Stimulated activated CD4-positive, alpha-beta T cell treated with anti-CD3 and anti-CD28 coated beads, Interleukin-4, amount 100 ng/mL, for 4 hours (primary cell): ENCODE data around the gene CMIP.
"Not testable (repeated sequence)": the region's sequence is repeated elsewhere in the genome, so short reads cannot be mapped to it uniquely, and the experiment has no call there.

Experiments used
- DNase-seq, 2 experiments: peaks; one replicate each; pipeline ENCODE4 v3.0.0-alpha.2; 2020

Gene CMIP

GRCh38 chr16:81572386-81573144 is 128.0 kb downstream of the CMIP start:
- DNase-seq = no peak

- no peak for DNase-seq
These were observed 129.0 kb downstream of the CMIP start for GRCh38 chr16:81573533-81574020.

GRCh38 chr16:81574168-81574567 is 129.6 kb downstream of the CMIP start:
- no peak for DNase-seq

DNA sequence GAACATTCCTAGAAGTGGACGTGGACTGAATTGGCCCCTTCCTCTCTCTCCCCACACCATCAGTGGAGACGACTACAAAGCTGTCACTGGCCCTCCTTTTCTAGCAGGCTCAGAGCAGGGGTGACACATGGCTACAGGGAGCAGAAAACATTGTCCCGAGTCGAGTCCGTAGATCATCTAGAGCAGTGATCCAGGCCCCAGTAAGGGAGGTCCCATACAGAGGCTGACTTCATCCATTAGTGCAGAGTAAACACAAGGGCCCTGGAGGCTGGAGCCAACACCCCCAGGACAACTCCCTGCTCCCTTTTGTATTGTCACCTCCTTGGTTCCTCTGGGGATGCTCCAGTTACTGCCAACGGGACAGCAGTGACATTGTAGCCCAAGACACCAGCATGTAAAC is 130.7 kb downstream of the CMIP start:
- no peak for DNase-seq

GRCh38 chr16:81575834-81576233 is 131.2 kb downstream of the CMIP start:
- DNase-seq = no peak

GRCh38 chr16:81576696-81577095 is 132.1 kb downstream of the CMIP start:
- DNase-seq = no peak

- DNase-seq = not testable (repeated sequence)
These were observed 132.7 kb downstream of the CMIP start for GRCh38 chr16:81577272-81577671.

GRCh38 chr16:81578076-81578475 is 133.5 kb downstream of the CMIP start:
- no peak for DNase-seq

DNA sequence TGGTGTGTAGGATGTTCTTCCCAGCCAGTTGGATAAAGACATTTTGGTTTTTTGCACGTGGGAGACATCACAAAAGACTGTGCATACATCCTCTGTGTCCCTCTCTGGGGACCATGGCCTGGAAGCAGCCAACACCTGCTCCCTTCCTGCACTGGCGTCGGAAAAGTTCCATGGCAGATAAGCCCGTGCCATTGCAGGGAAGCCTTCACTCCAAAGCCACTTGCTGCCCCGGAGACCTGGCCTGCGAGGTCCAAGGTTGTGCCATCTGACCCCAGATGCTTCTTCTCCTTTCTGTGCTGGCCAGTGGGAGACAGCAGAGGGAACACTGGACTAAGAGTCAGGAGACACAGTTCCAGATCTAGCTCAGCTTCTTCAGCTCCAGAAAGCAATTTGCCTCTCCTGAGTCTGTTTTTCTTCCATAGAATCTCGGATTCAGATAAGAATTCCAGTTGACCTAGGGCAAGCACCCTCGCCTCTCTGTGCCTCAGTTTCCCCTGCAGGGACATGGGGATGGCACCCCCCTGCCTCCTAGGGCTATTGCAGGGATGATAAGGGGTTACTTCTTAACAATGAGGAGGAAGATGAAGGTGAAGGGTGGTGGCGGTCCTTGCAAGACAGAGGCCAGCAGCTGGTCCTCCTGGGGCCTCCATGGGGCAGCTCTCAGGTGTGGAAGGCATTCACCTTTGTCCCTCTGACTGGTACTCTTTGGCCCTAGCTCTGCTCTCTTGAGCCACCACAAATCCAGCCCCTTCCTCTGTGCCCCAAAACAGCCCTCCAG is 134.2 kb downstream of the CMIP start:
- no peak for DNase-seq

GRCh38 chr16:81581107-81581506 is 136.5 kb downstream of the CMIP start:
- DNase-seq = no peak

GRCh38 chr16:81582655-81583441 is 138.2 kb downstream of the CMIP start:
- no peak for DNase-seq

GRCh38 chr16:81583893-81584631 is 139.5 kb downstream of the CMIP start:
- no peak for DNase-seq

DNA sequence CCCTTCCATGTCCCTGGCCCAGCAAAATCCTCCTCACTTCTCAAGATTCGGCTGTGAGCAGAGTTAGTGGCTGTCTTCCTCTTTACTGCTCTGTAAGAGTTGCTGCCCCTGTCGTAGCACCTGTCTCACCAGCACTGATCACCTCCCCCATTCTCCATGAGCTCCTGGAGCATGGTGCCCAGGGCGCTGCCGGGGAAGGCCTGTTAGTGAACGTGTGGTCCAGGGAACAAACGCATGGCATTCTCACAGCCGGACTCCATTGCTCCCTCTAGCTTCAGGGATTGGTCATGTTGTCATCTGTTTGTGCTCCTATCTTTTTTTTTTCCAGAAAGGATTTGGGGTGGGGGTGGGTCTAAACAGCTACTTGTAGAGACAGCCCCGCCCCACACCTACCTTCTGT is 141.2 kb downstream of the CMIP start:
- DNase-seq = no peak

DNA sequence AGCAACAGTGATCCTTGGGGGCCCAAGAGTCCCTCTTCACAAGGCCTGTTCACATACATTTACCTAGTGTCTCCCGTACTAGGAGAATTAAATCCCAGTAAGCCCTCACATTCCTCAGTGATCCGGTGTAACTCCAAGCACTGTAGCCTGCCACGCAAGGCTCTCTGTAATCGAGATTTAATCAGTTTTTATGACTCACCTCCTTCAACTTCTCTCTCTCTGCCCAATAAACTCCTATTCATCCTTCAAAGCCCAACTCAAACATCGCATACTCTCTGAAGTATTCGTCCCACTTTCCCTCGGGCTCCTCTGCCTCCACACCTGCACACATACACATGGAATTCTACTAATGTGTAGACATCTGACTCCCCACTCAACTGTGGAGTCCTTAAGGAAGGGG is 141.8 kb downstream of the CMIP start:
- no peak for DNase-seq

DNA sequence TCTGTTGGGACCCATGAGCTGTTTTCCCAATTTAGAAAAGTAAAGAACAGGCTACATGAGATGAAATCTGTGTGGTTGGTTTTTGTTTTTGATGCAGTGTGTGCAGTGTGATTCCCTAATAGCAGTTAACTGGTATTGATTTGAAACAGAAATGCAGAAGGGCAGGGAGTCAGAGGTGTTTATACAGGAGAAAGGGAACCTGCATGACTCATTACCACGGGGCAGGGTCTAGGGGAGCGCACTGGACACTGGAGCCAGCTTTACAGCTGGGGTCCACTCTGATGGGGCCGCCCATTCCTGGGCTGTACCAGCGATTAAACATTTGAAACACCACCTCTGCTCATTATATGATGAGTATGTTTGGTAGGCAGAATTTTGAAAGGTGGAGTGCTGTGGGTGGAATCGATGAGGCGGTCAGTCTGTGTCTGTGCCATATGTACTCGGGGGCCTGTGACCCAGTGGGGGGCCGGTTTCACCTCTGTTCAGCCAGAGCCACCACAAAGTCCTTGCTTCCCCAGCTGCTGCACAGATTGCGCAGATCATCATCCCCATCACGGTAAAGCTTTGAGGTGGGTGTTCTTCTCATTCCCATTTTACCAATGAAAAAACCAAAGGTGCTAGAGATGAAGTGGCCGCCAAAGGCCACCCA is 142.5 kb downstream of the CMIP start:
- no peak for DNase-seq

GRCh38 chr16:81587626-81588160 is 143.1 kb downstream of the CMIP start:
- DNase-seq = no peak

DNA sequence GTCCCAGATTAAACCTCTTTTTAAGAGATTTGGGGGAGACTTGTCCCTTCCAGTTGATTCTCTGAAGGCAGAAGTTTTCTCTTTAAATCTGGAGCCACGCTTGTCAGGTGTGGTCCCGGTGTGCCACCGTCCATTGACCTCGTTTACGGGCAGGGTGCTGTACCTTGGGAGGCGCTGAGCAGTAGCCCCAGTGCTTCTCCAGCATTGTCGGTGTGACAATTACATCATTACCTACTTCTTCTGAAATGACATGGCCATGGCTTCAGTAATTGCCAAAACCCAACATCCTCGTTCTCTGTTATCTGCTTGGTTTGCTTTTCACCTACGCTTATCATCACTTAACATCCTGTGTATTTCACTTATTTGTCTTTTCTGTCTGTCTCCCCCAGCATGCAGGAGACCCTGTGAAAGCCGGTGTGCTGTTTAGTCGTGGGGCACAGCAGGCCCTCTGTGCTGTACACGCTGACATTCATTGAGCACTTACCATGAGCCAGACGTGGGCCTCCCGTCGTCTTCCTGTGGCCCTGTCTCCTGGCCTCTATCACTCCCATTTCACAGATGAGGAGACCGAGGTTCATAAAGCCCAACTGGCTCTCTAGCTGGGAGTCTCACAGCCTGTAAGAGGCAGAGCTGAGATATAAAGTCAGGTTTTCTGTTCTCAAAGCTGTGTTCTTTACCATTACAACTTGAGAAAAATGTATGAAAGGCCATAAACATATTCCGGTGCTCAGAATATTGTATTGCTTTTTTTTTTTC is 143.9 kb downstream of the CMIP start:
- DNase-seq = no peak

GRCh38 chr16:81589975-81590650 is 145.5 kb downstream of the CMIP start:
- no peak for DNase-seq

DNA sequence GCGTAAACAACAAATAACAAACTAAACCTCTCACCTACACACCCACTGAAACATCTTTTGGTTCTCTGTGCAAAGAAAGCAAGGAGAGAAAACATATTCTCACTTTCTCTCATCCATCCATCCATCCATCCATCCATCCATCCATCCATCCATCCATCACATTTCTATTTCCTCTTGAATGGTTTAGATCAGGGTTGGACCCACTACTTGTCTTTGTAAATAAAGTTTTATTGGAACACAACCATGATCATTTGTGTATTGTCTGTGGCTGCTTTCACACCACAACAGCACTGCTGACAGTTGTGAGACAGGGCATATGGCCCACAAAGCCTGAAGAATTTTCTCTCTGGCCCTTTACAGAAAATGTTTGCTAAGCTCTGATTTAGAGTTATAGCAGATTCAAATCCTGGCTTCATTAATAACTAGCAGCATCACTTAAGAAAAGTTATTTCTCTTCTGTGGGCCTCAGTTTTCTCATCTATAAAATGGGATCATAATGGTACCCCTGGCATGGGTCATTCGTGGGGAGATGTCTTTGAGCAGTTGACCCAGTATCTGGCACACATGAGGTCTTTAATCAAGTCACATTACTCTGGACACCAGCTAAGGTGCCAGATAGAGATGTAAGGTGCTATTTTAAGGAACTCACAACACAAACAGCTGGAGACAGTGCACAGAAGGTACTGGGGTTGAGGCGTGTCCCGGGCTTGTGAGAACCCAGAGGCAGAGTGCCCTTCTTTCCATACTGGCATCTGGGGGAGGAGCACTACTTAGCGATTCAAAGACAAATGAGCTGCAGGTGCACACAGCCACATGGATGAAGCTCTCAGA is 146.3 kb downstream of the CMIP start:
- no peak for DNase-seq

GRCh38 chr16:81591545-81591870 is 146.9 kb downstream of the CMIP start:
- DNase-seq = no peak
